HEK293 (cell line): Measurements from ENCODE around the gene IL5.

Experiments
- ZBTB21 ChIP-seq: fragments of 450-650 bp; formaldehyde crosslinking; IDR thresholded peaks from 2 replicates; pipeline ENCODE4 v1.5.1; 2017; ENCODE audit warnings: missing biosample characterization, missing genetic modification characterization
- TF ChIP-seq, protein P1 (sequence below): fragments of 450-650 bp; formaldehyde crosslinking; IDR thresholded peaks from 2 replicates; pipeline ENCODE4 v1.5.1; 2016; ENCODE audit warnings: missing biosample characterization, missing genetic modification characterization

GRCh38 chr5:132546108-132546507 lies 2.8 kb upstream of the IL5 start:
- TF ChIP-seq ZBTB21 (tag by site-specific recombination), result no peak
- TF ChIP-seq, protein P1, sequence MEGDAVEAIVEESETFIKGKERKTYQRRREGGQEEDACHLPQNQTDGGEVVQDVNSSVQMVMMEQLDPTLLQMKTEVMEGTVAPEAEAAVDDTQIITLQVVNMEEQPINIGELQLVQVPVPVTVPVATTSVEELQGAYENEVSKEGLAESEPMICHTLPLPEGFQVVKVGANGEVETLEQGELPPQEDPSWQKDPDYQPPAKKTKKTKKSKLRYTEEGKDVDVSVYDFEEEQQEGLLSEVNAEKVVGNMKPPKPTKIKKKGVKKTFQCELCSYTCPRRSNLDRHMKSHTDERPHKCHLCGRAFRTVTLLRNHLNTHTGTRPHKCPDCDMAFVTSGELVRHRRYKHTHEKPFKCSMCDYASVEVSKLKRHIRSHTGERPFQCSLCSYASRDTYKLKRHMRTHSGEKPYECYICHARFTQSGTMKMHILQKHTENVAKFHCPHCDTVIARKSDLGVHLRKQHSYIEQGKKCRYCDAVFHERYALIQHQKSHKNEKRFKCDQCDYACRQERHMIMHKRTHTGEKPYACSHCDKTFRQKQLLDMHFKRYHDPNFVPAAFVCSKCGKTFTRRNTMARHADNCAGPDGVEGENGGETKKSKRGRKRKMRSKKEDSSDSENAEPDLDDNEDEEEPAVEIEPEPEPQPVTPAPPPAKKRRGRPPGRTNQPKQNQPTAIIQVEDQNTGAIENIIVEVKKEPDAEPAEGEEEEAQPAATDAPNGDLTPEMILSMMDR, result no peak
